KOPT-K1 (cell line): ENCODE results near the gene BFSP2.
A peak's percentile ranks its signal among the peaks of the same experiment; 100 is the strongest.
"Not testable (repeated sequence)": the region's sequence is repeated elsewhere in the genome, so short reads cannot be mapped to it uniquely, and the experiment has no call there.

ENCODE experiments used
- H3K27ac ChIP-seq: fragments of 200-600 bp; sonication (generic); 2 replicates; pipeline ENCODE4 v1.5.1; 2016; ENCODE audit warnings: antibody characterized with exemption, mild to moderate bottlenecking, low read depth, low read length; ENCODE audit not compliant: poor library complexity, severe bottlenecking
- H3K36me3 ChIP-seq: fragments of 200-600 bp; sonication (generic); 2 replicates; pipeline ENCODE4 v1.5.1; 2017; ENCODE audit warnings: antibody characterized with exemption, mild to moderate bottlenecking, low read length, moderate library complexity; ENCODE audit not compliant: insufficient read depth
- H3K9me3 ChIP-seq: fragments of 200-600 bp; sonication (generic); 2 replicates; pipeline ENCODE4 v1.5.1; 2017; ENCODE audit warnings: antibody characterized with exemption, low read length, mild to moderate bottlenecking; ENCODE audit not compliant: insufficient read depth, poor library complexity, severe bottlenecking

BFSP2 gene

DNA sequence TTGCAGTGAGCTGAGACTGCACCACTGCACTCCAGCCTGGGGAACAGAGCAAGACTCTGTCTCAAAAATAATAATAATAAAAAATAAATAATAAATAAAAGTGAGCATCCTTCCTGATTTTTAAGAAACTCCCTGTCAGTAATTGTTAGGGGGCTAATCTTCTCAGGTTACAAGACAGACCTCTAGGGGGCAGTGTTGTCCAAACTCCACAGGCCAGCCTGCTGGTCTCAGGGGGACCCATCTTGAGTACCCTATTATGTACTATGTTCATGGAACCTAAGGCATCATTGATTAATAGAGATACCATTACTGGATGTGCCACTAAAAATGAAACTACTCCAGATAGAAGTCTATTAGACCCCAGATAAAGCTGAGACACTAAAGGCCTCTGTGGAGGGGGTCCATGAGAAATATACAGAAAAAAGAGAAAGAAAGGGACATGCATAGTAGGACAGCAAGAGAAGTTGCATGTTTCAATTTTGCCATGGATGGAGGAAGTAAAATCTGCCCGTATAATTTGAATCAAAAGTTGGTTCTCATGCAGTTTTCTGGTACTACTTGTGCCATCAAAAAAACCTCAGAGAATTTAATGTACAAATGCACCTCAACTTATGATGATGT, 88.2 kb downstream of the BFSP2 start:
- H3K36me3 ChIP-seq = no peaks in the 10 kb centered on the region
- H3K27ac ChIP-seq = no peak overlapping the region
- H3K9me3 ChIP-seq = peaks cover 26% of the 10 kb centered on the region

DNA sequence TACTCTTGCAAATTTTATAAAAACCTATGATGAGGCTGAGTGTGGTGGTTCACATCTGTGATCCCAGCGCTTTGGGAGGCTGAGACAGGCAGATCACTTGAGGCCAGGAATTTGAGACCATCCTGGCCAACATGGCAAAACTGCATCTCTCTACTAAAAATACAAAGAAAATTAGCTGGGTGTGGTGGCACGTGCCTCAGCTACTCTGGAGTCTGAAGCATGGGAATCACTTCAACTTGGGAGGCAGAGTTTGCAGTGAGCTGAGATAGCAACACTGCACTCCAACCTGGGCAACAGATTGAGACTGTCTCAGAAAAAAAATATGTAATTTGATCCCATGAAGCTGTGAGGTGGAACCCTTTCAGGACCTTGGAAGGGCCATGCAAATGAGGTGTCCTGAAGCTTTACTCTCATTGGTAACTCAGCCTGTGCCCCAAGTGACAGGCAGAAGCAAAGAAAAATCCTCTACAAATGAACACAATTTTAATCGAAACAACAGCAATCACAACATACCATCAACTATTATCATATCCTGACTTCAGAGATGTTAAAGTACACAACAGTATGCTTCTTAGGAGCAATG, 89.0 kb downstream of the BFSP2 start:
- H3K9me3 ChIP-seq = peaks cover 26% of the 10 kb centered on the region
- no peak overlapping the region for H3K27ac ChIP-seq
- H3K36me3 ChIP-seq = no peaks in the 10 kb centered on the region

- Histone ChIP-seq H3K9me3 (peaks cover 24% of the 10 kb centered on the region), H3K27ac (peak overlapping the region; percentile 67), H3K36me3 (no peaks in the 10 kb centered on the region)
These were observed 89.7 kb downstream of the BFSP2 start for GRCh38 chr3:133489466-133490085.

GRCh38 chr3:133490468-133491351, 90.9 kb downstream of the BFSP2 start:
- Histone ChIP-seq H3K27ac (peak overlapping the region; percentile 67), H3K36me3 (no peaks in the 10 kb centered on the region), H3K9me3 (peaks cover 15% of the 10 kb centered on the region)

DNA sequence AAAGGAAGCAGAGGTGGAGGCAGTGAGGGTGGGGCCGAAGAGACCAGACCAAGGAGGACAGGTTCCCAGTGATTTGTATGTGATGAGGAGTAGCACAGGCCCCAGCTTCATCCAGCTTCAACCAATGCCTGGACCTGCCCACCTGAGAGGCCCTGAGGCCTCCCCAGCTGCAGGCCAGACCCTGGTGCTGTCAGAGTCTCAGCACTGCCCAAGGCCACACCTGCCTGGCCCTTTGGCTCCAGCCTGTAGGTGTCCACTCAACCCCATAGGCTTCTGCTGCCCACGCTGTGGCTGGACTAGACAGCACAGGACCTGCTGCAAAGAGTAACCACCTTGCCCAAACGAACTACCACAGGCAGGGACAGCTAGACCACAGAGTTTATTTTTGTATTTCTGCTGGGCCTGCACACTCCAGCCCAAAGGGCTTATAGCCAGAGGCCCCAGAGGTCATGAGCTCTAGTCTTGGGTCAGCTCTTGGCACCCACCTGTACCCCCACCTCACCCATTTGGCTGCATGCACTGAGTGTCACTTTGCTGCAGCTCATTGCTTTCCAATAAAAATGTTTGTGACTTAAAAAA, 91.7 kb downstream of the BFSP2 start:
- H3K9me3 ChIP-seq = peaks cover 10% of the 10 kb centered on the region
- H3K36me3 ChIP-seq = no peaks in the 10 kb centered on the region
- H3K27ac ChIP-seq = peak overlapping the region; percentile 67

- no peaks in the 10 kb centered on the region for H3K36me3 ChIP-seq
- peaks cover 3% of the 10 kb centered on the region for H3K9me3 ChIP-seq
- peak overlapping the region; percentile 67 for H3K27ac ChIP-seq
These were observed 92.4 kb downstream of the BFSP2 start for GRCh38 chr3:133492159-133492741.

- H3K36me3 ChIP-seq = no peaks in the 10 kb centered on the region
- H3K27ac ChIP-seq = no peak overlapping the region
- H3K9me3 ChIP-seq = no peaks in the 10 kb centered on the region
These were observed 94.6 kb downstream of the BFSP2 start for GRCh38 chr3:133494469-133494868.

DNA sequence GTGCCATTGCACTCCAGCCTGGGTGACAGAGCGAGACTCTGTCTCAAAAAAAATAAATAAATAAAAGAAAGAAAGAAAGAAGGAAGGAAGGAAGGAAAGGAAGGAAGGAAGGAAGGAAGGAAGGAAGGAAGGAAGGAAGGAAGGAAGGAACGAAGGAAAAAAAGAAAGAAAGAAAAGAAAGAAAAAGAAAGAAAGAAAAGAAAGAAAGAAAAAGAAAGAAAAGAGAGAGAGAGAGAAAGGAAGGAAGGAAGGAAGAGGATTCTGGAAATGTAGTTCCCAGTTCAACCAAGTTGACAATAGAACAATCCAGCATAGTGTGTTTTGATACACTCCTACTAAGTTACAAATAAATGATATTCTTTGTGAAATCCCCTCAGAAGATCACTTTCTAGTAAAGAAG, 102.7 kb downstream of the BFSP2 start:
- not testable (repeated sequence) for H3K36me3 ChIP-seq, H3K27ac ChIP-seq, H3K9me3 ChIP-seq

GRCh38 chr3:133503409-133503808, 103.6 kb downstream of the BFSP2 start:
- no peak overlapping the region for H3K27ac ChIP-seq
- no peaks in the 10 kb centered on the region for H3K36me3 ChIP-seq
- H3K9me3 ChIP-seq = no peaks in the 10 kb centered on the region

- Histone ChIP-seq H3K36me3 (no peaks in the 10 kb centered on the region), H3K9me3 (no peaks in the 10 kb centered on the region), H3K27ac (no peak overlapping the region)
These were observed 104.9 kb downstream of the BFSP2 start for GRCh38 chr3:133504736-133505135.

DNA sequence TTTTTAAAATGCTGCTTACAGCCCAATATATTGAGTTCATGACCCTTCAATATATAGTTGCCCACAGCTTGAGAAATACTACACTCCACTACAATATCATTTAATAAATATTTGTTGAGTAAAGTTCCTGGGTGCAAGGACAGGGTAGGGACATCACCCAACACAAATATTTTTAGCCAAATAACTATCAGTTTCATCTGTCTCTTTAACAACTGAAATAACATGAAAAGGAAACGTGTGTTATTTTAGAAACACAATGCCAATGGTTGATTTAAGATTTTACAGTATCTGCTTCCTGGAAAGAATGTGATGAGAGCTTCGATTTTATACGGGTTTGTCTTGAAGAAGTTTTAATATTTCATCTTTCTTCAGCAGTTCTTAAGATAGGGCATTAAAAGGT, 106.0 kb downstream of the BFSP2 start:
- H3K36me3 ChIP-seq = no peaks in the 10 kb centered on the region
- H3K27ac ChIP-seq = no peak overlapping the region
- H3K9me3 ChIP-seq = no peaks in the 10 kb centered on the region

DNA sequence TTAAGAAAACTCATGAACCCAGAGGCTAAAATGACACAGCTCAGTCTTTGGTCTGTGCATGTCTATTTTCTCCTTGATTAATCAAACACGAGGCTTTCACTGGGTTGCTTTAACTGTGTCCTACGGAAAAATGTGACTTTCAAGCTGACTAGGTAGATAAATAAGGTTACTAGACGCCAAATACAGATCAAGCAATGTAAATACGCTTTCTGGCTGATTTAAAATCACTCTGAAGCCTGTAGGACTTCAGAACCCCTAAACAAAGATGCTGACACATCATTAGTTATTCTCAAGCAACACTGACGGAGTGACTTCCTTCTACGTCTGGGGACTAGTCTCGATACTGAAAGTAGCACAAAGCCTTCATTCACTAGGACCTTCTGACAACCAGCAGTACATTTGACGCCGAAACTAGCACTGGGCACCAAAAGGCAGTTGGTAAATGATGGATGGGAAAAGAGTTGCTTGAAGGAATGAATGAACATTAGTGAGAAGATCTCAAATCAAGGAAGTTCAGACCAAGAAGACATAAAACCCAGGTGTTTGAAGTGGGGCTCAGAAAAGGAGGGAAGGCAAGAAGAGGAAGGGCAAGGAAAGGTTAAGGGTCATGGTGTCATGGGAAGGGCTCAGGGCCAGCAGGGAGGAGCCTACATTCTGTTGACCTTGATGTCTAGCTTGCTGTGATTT, 106.5 kb downstream of the BFSP2 start:
- no peaks in the 10 kb centered on the region for H3K9me3 ChIP-seq
- H3K36me3 ChIP-seq = no peaks in the 10 kb centered on the region
- no peak overlapping the region for H3K27ac ChIP-seq

- Histone ChIP-seq H3K9me3 (no peaks in the 10 kb centered on the region), H3K36me3 (no peaks in the 10 kb centered on the region), H3K27ac (no peak overlapping the region)
These were observed 109.6 kb downstream of the BFSP2 start for GRCh38 chr3:133509488-133509887.

DNA sequence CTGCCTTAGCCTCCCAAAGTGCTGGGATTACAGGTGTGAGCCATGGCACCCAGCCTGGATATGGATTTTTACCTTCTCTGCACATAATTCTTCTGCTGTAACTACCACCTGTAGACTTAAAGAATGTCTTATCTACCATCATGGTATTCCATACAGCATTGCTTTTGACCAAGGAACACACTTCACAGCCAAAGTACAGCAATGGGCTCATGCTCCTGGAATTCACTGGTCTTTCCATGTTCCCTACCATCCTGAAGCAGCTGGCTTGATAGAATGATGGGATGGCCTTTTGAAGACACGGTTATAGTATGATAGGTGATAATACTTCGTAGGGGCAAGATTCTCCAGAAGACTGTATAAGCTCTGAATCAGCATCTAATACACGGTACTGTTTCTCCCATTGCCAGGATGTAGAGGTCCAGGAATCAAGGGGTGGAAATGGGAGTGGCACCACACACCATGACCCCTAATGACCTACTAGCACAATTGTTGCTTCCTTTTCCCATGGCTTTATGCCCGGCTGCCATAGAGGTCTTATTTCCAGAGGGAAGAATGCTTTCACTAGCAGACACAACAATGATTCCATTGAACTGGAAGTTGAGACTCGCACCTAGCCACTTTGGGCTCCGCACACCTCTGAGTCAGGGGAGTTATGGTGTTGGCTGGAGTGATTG, 112.7 kb downstream of the BFSP2 start:
- Histone ChIP-seq H3K36me3 (no peaks in the 10 kb centered on the region), H3K27ac (no peak overlapping the region), H3K9me3 (no peaks in the 10 kb centered on the region)
